NCI-H748 (cell line): ENCODE results near the gene PRDM16.

Source experiments
- DNase-seq: peaks from one replicate; lab custom pipeline; 2025; ENCODE audit not compliant: unreplicated experiment; lab: John Stamatoyannopoulos, UW

The PRDM16 gene

GRCh38 chr1:3221112-3222041, 152.4 kb downstream of the PRDM16 start:
- DNase-seq: no peak

- DNase-seq: peak; percentile 12
Observed at GRCh38 chr1:3222042-3222692, 153.2 kb downstream of the PRDM16 start.

GRCh38 chr1:3225661-3226060, 156.7 kb downstream of the PRDM16 start:
- DNase-seq: no peak

- DNase-seq: no peak
Observed at GRCh38 chr1:3226191-3226590, 157.2 kb downstream of the PRDM16 start.

- DNase-seq: no peak
Observed at GRCh38 chr1:3226701-3227350, 157.8 kb downstream of the PRDM16 start.

- DNase-seq: no peak
Observed at GRCh38 chr1:3227351-3227704, 158.3 kb downstream of the PRDM16 start.

GRCh38 chr1:3227893-3228292, 158.9 kb downstream of the PRDM16 start:
- no peak for DNase-seq

- DNase-seq: no peak
Observed at GRCh38 chr1:3229081-3229725, 160.2 kb downstream of the PRDM16 start.

- no peak for DNase-seq
Observed at GRCh38 chr1:3230553-3230952, 161.6 kb downstream of the PRDM16 start.

GRCh38 chr1:3231245-3231644, 162.2 kb downstream of the PRDM16 start:
- DNase-seq: no peak

GRCh38 chr1:3231826-3232225, 162.8 kb downstream of the PRDM16 start:
- DNase-seq: no peak

GRCh38 chr1:3233031-3233430, 164.0 kb downstream of the PRDM16 start:
- no peak for DNase-seq

GRCh38 chr1:3233551-3233950, 164.5 kb downstream of the PRDM16 start:
- no peak for DNase-seq

GRCh38 chr1:3234281-3234680, 165.3 kb downstream of the PRDM16 start:
- no peak for DNase-seq

- DNase-seq: no peak
Observed at GRCh38 chr1:3234956-3235355, 166.0 kb downstream of the PRDM16 start.

- no peak for DNase-seq
Observed at GRCh38 chr1:3235496-3235895, 166.5 kb downstream of the PRDM16 start.

GRCh38 chr1:3236361-3236760, 167.4 kb downstream of the PRDM16 start:
- no peak for DNase-seq

- no peak for DNase-seq
Observed at GRCh38 chr1:3236955-3237354, 168.0 kb downstream of the PRDM16 start.

GRCh38 chr1:3237570-3237969, 168.6 kb downstream of the PRDM16 start:
- DNase-seq: no peak

GRCh38 chr1:3237994-3238702, 169.1 kb downstream of the PRDM16 start:
- no peak for DNase-seq
